ENCODE measurements around the gene GGT6. TPM values are rescaled to one million over a fixed set of nuclear protein-coding genes. Genes with fewer than 3 reads are reported as not detected.

GGT6 gene
- total RNA-seq, 1 donor from 2014 or later, result not detected

DNA sequence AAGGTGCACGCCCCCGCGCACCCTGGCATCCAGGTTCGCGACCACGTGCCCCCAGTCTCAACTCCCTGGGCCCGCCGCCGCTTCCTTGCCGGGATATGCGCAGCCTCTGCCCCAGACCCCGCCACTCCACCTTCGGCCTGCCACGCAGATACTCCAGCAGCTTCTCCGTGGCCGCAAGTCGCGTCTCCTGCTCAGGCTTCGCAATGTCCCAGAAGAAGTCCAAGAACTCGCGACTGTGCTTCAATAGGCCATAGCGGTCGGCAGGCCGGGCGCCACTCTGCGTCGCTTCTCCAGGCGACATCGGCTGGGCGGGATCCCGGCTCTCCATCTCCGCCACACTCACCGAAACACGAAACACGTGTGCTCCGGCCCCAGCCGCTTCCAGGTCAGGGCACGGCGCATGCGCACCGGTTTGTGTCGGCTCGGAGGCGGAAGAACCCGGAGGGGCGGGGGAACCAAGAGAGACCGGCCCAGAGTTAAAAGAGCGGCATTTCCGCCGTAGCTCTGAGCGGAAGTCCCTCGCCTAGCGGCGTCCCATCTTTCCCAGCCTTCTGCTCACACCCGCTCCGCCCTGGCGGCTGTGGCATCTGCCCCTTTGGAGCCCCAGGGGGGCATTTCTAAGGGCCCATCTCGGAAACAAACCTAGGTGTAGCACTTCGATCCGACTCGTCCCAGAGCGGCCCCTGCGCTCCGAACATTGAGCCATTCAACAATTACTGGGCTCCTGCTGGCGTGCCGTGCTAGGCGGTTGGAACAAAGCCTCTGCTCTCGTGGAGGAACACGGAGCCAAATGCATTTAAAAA, 5.2 kb downstream of the GGT6 start, which contains the start of gene MYBBP1A:
TSS of gene MYBBP1A (minus strand) at position 388 of the 803 bp plus-strand sequence. CDS start at position 328, 60 bp downstream.
- DNase-seq (ENCODE audit: low spot score in 2 of 2) (peak; percentile 95 to 99), FAIRE-seq (no peak)

DNA sequence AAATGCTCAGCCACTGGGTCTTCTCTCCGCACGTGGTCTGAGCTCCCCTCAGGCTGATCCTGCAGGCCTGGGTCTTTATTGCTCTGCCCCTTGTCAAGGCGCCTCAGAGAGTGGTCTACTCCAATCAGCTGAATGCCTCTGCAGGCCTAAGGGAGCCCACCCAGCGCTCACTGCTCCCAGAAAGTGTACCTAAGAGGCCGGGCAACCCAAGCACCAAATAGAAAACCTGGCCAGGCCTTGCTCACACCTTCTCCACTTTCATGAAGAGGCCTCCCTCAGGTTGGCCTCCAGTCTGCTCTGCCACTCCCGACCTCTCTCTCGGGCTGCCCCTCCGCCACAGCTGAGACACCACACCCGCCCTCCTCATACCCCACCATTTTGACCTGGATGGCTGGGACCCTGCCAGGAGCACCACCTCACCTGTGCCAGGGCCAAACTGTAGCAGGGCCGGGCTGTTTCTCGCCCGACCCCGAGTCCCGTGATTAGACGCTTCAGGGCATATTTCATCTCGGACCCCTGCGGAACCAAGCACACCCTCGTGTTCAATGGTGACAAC, 5.9 kb downstream of the GGT6 start:
- no peak for FAIRE-seq
- no peak for DNase-seq (ENCODE audit: low spot score in 2 of 2)

DNA sequence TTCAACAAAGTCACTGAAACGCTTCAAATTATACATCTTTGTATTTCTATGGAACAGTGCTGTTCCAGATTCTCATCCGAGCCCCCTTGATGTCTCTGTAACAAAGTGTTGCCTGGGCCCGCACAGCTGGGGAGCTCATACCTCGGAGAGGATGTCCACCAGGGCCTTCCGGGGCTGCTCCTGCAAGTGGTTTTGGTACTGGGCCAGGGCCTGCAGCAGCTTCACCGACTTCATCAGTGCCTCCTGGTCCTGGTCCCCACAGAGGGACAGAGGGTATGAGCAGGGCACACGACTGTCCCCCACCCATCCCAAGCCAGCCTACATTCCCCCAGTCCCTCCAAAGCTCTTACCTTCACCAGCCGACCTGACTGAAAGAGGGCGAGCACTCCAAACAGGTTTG, 6.7 kb downstream of the GGT6 start:
- no peak for FAIRE-seq
- DNase-seq (ENCODE audit: low spot score in 2 of 2), result no peak

DNA sequence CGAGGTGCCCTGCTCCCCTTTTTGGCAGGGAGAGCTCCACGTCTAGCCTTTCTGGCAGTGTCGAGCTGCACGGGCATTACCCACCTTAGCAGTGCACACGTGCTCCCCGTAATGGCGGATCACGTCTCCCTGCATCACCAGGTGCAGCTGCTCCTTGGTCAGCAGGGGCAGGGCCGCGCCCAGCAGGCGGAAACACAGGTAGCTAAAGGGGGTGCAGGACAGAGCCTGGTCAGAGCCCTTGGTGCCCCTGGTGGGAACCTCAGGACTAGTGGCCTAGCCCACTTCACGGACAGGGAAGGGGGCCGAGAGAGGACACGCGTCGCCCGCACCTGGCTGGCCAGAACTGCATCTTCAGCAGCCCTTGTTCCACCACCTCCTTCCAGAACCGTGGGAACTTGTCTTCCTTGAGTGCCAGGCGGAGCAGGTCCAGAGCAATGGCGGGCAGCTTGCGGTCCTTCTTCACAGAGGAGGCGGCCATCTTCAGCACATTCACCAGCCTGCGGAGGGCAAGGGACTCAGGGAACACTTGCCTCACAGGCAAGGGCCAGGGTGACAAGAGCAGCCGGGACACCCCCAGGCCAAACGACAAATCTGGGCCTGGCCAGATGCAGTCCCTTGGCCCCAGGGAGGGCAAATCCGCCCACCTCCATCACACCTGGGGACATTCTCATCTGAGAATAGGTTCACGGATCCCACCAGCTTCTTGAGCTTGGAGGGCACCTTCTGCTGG, 8.4 kb downstream of the GGT6 start:
- DNase-seq (ENCODE audit: low spot score in 2 of 2), result no peak
- FAIRE-seq, result no peak

DNA sequence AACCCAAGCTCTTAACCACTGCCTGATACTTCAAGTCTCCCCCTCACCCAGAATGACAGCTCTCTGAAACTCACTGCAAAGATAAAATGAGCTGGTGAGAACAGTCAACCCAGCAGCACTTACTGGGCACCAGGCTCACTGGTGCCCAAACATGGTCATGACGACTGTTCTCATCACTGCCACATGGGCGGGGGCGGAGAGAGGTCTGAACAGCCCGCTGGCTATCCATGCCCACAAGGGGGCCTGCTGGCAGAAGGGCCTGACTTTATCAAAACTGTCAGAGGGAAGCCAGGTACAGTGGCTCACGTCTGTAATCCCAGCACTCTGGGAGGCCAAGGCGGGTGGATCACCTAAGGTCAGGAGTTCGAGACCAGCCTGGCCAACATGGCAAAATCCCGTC, 9.2 kb downstream of the GGT6 start:
- FAIRE-seq (no peak), DNase-seq (ENCODE audit: low spot score in 2 of 2) (no peak)

DNA sequence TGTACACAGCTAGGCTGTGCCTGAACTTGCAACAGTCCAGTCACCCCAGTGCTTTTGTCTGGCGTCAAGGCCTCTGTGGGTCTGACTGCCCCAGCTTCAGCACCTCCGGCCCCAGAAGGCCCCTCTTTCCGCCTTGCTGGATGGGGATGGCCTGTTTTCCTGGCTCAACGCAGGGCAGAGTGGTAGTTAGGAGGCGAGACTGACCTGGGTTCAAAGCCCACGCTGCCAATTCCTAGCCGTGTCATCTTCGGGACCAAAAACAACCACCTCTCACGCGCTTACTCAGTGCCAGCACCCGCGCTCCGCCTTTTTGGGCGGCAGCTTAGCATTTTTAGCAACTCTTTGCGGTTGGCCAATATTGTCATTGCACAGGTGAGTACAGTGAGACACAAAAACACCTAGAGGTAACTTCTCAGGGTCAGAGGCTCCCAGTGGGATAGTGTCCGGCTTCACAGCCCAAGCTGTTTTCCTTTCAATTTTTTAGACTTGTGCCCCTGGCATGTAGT, 9.8 kb downstream of the GGT6 start:
- no peak for FAIRE-seq

DNA sequence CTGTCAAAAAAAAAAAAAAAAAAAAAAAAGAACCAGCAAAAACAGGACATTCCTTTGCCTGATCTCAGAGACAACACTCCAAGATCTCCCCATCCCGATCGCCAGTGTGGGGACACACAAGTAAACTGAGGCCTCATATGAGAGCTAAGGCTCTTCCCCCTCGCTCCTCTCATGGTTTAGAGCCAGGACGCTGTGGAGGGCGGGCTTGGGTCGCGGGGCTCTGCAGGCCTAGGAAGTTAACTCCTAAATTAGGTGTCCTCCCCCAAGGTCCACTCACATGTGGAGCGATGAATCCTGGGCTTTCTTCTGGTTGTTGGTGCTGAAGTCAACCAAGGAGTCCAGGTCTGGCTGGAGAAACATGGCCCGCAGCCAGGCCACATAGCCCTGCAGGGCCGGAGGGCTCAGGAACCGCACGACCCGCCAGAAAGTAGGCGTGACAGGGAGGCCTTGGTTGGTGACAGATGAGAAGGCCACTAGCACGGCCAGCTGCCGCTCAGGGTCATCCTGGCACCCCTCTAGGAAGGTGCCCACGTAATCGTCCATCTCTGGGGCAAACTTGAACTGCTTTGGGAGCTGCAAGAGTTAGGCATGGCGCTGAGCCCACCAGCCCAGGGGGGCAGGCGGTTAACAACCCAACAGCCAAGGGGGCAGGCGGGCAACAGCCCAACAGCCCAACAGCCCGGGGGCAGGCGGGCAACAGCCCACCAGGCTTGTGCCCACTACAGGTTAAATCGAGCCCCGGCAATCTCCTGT, 10.4 kb downstream of the GGT6 start:
- DNase-seq (ENCODE audit: low spot score in 2 of 2) (no peak), FAIRE-seq (no peak)

More for the DNA sequence above, 9.8 kb downstream of the GGT6 start:
- no peak for DNase-seq (ENCODE audit: low spot score in 2 of 2)

DNA sequence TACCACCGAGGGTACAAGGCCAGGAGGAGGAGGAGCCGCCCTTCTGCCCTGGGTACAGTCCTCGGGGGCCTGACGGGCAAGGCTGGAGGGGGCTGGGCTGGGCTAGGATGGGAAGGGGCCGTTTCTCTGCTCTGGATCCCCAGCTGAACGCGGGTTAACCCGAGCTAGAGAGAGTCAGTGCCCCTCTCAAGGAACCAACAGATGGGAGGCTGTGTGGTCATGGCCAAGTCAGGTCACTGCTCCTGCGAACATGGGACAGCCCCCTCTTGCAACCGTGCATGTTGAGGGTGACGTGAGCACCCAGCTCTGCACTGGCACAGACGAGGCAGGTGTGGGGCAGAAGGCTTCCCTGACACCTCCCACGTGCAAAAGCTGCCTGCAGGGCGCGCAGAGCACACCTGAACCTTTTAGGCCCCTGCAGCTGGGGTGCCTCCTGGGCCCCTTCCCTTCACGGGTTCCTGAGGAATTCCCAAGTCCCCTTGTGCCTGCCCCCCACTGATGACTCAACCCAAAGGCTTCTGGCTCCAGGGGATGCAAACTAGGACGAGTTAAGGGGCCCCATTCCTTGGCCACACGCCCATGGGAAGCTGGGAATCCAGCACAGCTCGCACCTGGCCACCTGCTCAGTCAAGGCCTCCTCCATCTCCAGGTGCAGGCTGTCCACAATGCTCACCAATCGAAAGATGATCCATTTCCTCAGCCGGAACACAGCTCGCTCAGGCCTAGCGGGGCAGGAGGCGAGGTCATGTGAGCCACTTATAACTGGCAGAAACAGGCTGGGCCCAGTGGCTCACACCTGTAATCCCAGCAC, 11.5 kb downstream of the GGT6 start:
- FAIRE-seq, result no peak
- DNase-seq (ENCODE audit: low spot score in 2 of 2), result no peak

DNA sequence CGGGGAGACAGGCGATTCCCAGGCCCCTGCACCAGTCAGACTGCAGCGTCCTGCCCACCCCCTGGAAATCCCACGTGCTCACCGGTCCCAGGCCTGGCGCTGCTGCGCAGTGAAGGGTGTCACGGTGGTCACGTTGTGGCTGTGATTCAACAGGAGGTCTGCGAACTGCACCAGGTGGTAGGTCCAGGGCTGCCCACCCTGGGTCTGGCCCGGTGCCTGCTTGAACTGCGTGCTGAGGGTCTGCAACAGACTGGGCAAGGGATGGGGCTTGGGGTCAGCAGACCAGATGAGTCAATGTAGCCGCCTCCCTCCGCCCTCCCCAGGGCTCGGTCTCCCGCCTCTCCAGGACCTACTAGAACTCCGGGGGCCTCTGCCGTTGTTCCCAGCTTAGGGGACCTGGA, 12.3 kb downstream of the GGT6 start:
- DNase-seq (ENCODE audit: low spot score in 2 of 2) (no peak), FAIRE-seq (no peak)

DNA sequence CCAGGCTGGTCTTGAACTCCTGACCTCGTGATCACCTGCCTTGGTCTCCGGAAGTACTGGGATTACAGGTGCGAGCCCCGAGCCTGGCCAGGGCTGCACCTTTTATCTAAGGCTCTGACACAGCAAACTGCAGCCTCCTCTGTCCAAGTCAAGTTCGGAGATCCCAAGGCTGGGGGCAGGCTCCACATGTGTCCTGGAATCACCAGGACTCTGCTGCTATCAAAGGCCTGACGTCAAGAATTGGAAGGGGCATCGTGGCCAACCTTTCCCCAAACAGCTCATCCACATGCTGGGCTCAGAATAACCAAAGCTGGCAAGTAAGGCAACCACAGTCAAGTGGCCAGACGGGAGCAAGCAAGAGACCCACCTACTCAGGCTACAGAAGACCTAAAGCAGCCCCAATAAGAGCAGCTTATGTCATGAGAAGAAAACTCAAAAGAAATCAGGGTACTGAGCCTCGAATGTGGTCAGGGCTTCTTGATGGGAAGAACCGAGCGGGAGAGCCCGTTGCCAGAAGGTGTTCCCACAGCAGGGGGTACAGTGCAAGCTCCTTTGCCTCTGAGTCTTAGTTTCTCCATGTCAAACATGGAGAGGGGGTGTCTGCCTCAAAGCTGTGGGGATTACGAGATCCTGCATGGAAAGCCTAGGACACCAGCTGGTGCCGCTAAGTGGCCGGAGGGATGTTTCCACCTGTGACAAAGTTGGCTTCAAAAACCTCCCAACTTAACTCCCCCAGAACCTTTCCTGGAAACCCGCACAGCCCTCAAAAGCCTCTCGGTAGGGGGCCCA, 13.1 kb downstream of the GGT6 start:
- no peak for FAIRE-seq
- DNase-seq (ENCODE audit: low spot score in 2 of 2), result no peak

DNA sequence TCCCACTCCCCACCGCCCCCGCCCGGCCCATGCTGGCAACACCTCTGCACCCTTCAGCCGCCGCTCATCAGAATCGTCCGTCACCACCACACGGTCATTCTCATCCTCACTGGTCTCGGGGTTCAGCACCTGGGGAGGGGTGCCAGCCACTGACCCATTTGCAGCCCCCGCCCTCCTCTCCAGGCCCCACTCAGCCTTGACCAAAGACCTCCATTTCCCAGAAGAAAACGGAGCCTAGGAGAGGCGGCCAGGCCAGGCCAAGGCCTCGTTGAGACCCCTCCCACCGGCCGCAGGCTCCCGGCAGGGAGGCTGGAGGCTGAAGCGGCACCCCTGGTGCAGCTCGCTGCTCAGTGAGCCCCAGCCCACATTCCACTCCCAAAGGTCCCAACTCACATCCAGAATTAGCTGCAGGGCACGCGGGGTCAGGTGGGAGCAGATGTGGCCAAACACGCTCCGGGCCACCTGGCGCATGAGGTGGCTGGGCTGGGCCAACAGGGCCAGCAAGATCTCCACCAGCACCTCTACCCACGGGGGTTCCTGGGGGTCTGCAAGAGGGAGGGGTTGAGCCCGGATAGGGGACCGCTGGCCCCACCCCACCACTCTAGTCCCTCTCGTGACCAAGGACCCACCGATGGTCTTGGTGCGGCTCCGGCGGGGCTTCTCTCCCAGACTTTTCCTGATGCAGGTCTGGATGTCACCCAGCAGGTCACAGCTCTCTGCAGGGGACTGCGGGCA, 15.0 kb downstream of the GGT6 start:
- FAIRE-seq, result no peak

DNA sequence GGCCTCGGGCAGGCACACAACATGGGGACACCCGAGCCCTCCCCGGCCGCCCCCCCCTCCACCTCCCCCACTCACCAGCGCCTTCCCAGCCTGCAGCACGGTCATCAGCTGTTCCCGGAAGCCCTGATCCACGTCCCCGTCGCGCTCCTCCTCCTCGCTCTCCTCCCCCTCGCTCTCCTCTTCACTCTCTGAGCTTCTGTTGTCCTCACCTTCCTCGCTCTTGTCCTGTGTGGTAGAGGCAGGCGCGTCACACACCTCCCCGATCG, 15.5 kb downstream of the GGT6 start:
- no peak for DNase-seq (ENCODE audit: low spot score in 2 of 2)

More for the DNA sequence above, 15.0 kb downstream of the GGT6 start:
- DNase-seq (ENCODE audit: low spot score in 2 of 2), result no peak

DNA sequence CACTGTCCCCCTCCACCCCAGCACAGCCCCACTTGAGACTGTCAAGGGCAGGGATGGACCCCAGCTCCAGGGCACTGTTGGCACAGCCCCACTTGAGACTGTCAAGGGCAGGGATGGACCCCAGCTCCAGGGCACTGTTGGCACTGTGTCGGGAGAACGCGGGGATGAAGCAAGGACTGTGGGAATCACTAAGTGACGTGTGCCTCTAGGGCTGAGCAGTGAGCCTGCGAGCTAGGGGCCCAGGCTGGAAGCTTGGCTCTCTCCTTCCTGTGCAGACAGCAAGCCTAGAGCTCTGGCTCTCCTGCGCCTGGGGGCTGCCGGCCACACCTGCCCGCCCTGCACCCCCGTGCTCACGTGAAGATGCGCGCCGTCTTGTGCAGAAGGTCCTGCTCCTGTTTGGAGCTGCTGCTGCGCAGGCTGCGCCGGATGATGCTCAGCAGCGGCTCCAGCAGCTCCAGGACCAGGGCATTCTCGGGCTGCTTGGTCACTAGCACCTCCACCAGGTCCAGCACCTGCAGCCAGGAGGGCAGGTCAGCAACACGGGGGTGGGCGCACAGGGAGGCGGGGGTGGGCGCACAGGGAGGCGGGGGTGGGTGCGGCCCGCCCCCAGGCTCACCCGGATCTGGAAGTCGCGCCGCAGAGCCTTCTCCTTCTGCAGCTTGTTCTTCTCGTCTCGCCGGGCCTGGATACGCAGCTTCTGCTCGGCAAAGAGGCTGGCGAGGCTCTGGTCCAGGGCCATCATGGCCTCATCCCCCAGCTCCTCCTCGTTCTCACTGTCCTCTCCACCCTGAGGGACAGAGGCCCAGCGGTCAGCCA, 16.0 kb downstream of the GGT6 start:
- DNase-seq (ENCODE audit: low spot score in 2 of 2), result no peak
- FAIRE-seq, result no peak

More for the DNA sequence above, 15.5 kb downstream of the GGT6 start:
- no peak for FAIRE-seq

DNA sequence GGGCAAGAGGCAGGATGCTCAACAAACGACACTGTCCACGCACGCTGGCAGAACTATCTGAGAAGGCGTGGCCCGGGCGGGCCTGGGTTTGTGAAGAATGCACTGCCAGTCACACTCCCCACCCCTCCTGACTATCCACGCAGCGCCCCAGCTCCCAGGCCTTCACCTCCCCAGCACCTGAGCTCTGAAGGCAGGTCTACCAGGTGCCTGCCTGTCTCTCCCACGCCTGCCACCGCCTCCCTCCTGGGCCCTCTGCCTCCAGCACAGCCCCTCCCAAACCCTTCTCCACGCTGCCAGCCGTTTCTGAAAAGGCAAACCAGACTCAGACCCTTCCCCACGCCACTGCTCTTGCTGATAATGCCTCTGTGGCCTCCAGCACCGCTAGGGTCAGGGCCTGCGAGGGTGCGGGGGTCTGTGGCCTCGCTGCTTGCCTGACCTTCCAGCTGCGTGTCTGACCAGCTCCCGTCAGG, 16.8 kb downstream of the GGT6 start:
- DNase-seq (ENCODE audit: low spot score in 2 of 2), result no peak
- no peak for FAIRE-seq

DNA sequence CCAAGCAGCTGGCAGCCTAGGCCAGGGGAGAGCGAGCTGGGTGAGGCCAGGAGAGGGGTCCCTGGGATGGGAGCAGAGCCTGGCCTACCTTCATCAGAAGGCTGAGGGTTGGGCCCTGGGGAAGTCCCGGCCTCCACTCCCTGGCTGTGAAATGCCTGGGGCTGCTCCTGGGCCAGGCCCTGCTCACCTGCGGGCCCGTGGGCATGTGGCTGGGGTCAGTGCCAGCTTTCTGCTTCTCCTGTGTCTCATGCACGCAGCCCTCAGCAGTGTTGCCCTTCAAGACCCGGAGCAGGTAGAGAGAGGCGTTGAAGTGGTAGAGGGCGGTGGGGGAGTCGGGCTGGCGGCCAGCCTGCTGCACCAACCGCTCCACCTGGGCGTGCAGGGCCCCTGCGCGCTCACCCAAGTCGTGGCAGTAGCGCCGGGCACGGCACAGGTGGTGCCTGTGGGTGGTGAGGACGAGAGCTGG, 17.6 kb downstream of the GGT6 start:
- DNase-seq (ENCODE audit: low spot score in 2 of 2) (no peak), FAIRE-seq (no peak)

DNA sequence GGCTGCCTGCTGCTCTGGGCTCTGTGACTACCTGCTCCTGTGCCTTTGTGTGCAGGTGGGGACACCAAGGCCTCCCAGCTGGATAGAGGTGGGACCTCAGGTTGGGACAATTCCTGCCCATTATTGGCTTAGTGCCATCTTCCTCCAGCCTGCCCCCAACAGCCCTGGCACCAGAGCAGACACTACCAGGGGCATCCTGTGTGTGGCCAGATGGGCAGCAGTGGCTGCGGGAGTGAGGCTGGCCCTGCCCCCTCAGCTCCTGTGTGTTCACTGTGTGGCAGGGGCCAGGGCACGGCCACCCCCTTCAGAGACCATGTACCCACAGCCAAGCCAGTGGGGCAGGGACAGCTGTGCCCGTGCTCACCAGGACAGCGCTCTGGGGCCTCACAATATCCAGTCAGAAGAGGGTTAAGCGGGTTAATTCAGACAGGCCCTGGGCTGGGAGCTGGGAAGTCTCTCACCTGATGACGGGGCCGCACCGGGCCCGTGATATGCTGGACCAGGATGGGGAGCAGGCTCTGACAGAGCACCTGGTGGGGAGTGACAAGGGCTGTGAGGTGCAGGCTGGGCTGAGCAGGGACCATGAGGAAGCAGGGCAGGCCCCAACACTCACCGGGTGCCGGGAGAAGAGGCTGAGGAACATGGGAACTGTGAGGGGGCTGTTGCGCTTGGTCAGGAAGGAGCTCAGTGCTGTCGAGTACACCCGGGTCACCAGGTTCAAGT, 18.2 kb downstream of the GGT6 start:
- DNase-seq (ENCODE audit: low spot score in 2 of 2) (no peak), FAIRE-seq (no peak)
